ENCODE data around the gene CAMK1D.

- TF ChIP-seq GATA3 (IDR thresholded peaks at IDR 0.05; ENCODE audit: low read depth, low read length) (no peak), GATA2 (IDR thresholded peaks at IDR 0.05; ENCODE audit: low read depth, low read length) (no peak)
These were observed 282.6 kb downstream of the CAMK1D start for GRCh38 chr10:12631787-12632562.
